ENCODE measurements around the gene EXOSC2.
"Not testable (repeated sequence)": the region's sequence is repeated elsewhere in the genome, so short reads cannot be mapped to it uniquely, and the experiment has no call there.

The EXOSC2 gene

GRCh38 chr9:130677252-130677651, 16.3 kb upstream of the EXOSC2 start:
- no peak overlapping the region for H3K4me3 ChIP-seq (ENCODE audit: low read depth, low read length)
- TF ChIP-seq, protein P1, sequence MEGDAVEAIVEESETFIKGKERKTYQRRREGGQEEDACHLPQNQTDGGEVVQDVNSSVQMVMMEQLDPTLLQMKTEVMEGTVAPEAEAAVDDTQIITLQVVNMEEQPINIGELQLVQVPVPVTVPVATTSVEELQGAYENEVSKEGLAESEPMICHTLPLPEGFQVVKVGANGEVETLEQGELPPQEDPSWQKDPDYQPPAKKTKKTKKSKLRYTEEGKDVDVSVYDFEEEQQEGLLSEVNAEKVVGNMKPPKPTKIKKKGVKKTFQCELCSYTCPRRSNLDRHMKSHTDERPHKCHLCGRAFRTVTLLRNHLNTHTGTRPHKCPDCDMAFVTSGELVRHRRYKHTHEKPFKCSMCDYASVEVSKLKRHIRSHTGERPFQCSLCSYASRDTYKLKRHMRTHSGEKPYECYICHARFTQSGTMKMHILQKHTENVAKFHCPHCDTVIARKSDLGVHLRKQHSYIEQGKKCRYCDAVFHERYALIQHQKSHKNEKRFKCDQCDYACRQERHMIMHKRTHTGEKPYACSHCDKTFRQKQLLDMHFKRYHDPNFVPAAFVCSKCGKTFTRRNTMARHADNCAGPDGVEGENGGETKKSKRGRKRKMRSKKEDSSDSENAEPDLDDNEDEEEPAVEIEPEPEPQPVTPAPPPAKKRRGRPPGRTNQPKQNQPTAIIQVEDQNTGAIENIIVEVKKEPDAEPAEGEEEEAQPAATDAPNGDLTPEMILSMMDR (IDR thresholded peaks at IDR 0.05; ENCODE audit: borderline replicate concordance, insufficient read depth, low read depth, low read length), result no peak

DNA sequence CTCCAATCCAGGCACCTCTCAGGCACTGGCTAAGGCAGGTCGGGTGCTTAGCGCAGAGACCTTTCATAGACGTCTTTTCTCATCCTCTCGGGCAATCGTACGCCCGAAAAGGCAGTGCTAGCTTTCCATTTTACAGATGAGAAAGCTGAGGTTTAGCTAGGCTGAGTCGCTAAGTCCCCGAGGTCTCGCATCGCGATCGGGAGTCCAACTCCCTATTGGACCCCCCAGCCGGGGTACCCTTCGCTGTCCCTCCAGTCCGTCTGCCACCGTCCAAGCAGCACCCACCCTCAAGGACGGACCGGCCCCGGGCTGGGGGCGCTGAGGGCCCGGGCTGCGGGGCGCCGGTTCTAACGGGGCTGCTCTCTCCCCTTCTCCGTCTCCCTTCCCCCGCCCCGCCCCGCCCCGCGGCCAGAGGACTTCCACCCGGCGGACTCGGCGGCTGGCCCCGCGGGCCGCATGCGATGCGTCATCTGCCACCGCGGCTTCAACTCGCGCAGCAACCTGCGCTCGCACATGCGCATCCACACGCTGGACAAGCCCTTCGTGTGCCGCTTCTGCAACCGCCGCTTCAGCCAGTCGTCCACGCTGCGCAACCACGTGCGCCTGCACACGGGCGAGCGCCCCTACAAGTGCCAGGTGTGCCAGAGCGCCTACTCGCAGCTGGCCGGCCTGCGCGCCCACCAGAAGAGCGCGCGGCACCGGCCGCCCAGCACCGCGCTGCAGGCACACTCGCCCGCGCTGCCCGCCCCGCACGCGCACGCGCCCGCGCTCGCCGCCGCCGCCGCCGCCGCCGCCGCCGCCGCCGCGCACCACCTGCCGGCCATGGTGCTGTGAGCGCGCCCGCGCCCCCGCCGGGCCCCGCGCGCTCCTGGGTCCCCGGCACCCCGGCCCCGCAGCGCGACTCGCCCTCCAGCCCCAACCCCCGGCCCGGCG, 12.5 kb upstream of the EXOSC2 start:
- TF ChIP-seq, protein P1 (IDR thresholded peaks at IDR 0.05; ENCODE audit: borderline replicate concordance, insufficient read depth, low read depth, low read length), result no peak
- H3K4me3 ChIP-seq (ENCODE audit: low read depth, low read length), result peak overlapping the region; percentile 49

DNA sequence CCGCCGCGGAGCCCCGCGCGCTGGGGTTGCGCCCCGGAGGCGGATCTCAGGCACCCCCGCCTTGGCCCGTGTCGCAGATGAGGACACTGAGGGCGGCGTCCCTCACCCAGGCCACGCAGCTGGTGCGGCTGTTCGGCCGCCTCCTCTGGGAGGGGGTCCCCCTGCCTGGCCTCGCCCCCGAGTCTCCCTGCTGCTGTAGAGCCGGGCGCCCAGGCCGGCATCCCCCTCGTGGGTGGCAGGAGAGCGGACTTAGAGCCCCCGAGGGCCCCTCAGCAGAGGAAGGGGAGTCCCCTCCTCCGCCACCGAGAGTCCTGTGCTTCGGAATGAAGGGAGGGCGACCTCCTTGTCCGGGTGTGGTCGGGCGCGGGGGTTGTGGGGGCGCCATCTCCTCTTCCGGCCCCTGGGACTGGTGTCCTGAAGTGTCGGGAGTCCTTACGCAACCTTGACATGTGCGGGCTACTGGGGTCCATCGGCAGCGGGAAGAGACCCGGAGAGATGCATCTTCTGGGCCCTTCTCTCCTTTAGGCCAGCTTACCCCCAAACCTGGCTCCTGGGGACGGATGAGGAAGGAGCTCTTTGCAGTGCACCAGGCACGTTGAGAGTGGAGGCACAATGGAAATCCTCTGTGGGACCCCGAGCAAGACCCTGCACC, 11.7 kb upstream of the EXOSC2 start:
- TF ChIP-seq, protein P1 (IDR thresholded peaks at IDR 0.05; ENCODE audit: borderline replicate concordance, insufficient read depth, low read depth, low read length), result no peak
- peak overlapping the region; percentile 49 for H3K4me3 ChIP-seq (ENCODE audit: low read depth, low read length)

DNA sequence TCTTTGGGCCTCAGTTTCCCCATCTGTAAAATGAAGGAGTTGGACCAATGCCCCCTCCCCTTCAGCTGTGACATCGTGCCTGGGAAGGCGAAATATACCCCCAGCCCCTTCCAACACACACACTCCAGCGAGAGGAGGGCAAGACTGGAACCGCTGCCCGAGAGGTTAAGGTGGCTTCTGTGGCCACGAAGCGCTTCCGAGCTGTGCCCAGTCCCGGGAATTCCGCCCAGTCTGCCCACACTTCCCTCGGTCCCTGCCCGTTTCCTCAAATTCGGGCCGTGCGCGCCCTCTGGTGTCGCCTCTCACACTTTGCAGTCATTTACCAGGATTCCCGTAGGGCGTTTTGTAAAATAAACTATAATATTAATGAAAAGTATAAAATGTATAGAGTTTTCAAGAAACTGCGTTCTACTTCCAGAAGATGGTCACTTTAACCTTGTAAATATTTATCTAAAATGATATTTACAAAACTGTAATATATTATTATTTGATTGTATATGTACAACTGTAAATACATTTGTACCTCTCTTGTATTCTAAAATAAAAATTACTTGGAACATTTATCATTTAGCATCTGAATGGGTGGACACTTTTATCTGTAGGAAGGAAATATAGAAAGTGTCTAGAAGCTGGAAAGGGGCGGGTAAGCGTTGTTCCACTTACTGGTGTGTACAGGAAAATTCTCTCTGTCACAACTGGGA, 11.0 kb upstream of the EXOSC2 start:
- TF ChIP-seq, protein P1 (IDR thresholded peaks at IDR 0.05; ENCODE audit: borderline replicate concordance, insufficient read depth, low read depth, low read length), result peak; percentile 71
- no peak overlapping the region for H3K4me3 ChIP-seq (ENCODE audit: low read depth, low read length)

DNA sequence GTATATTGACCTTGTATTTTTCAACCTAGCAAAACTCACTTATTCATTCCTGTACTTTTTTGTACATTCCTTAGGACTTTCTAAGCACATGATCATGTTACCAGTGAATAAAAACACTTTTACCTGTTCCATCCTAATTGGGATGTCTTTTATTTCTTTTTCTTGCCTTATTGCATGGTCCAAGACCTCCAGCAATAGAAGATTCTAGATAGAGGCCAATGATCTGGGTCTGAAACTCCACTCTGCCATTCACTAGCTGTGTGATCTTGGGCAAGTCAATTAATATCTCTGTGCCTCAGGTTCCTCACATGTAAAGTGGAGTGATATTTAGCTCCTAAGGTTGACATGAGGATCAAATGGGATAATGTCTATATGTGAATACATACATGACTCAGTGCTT, 8.5 kb upstream of the EXOSC2 start:
- TF ChIP-seq, protein P1 (IDR thresholded peaks at IDR 0.05; ENCODE audit: borderline replicate concordance, insufficient read depth, low read depth, low read length), result no peak
- no peak overlapping the region for H3K4me3 ChIP-seq (ENCODE audit: low read depth, low read length)

GRCh38 chr9:130685945-130686344, 7.6 kb upstream of the EXOSC2 start:
- not testable (repeated sequence) for H3K4me3 ChIP-seq (ENCODE audit: low read depth, low read length)

DNA sequence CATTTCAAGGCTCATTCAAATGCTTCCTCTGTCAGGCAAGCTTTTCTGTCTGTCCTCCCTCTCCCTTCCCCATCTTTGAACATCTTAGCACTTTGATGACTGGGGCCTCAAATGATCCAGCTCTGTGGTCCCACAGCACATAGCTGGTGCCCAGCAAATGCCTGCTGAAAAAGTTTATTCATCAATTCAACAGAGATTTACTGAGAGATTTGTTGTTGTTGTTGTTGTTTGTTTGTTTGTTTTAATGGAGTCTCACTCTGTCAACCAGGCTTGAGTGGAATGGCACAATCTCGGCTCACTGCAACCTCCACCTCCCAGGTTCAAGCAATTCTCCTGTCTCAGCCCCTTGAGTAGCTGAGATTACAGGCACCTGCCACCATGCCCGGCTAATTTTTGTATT, 6.0 kb upstream of the EXOSC2 start:
- H3K4me3 ChIP-seq (ENCODE audit: low read depth, low read length), result no peak overlapping the region
- TF ChIP-seq, protein P1 (IDR thresholded peaks at IDR 0.05; ENCODE audit: borderline replicate concordance, insufficient read depth, low read depth, low read length), result no peak
